Lower lobe of right lung (tissue), 2 donors: ENCODE results near the gene STAT5A. TPM values are rescaled to one million over a fixed set of nuclear protein-coding genes. Genes with fewer than 3 reads are reported as not detected.
A peak's percentile ranks its signal among the peaks of the same experiment; 100 is the strongest.

ENCODE experiments used
- ATAC-seq, 2 donors: fragments of 200-7000 bp; cut with Tn5 transposase; one replicate each; pipeline ENCODE4 v1.9.1; 2020 to 2022; ENCODE audit warnings: mild to moderate bottlenecking in 2 of 2, moderate library complexity in 2 of 2
- DNase-seq: peaks from one replicate; pipeline ENCODE4 v3.0.0-alpha.2; 2020
- H3K27ac ChIP-seq: fragments of 200-600 bp; one replicate; pipeline ENCODE4 v1.8.0; 2022
- H3K27me3 ChIP-seq: fragments of 200-600 bp; one replicate; pipeline ENCODE4 v1.8.0; 2022; ENCODE audit warnings: low read depth
- H3K36me3 ChIP-seq: fragments of 200-600 bp; one replicate; pipeline ENCODE4 v1.8.0; 2022; ENCODE audit warnings: mild to moderate bottlenecking
- H3K4me1 ChIP-seq: fragments of 200-600 bp; one replicate; pipeline ENCODE4 v1.8.0; 2022
- H3K4me3 ChIP-seq: fragments of 200-600 bp; one replicate; pipeline ENCODE4 v1.8.0; 2022; ENCODE audit warnings: mild to moderate bottlenecking
- H3K9me3 ChIP-seq: fragments of 200-600 bp; one replicate; pipeline ENCODE4 v1.8.0; 2022
- CTCF ChIP-seq: fragments of 200-600 bp; IDR thresholded peaks from one replicate; pipeline ENCODE4 v1.8.0; 2022; ENCODE audit warnings: antibody characterized with exemption, mild to moderate bottlenecking
- intact Hi-C: fragments of 100-400 bp; cut with DNase I; formaldehyde crosslinking; loops from one replicate; pipeline ENCODE4 v1.11.0; 2022
- total RNA-seq: library from RNA; stranded (reverse); fragmentation: NEBNext Ultra II Directional; extraction: Animal tissue kit (Norgen Biotek cat#: 25700); gene quantifications from one replicate; pipeline ENCODE4 v1.2.1, GENCODE V29; 2021
- donor health status: DM: no; HTN: yes; CAD: no; lungs with severe emphysema.

Gene STAT5A
- total RNA-seq, 1 donor from 2014 or later: 53.3 TPM

- DNase-seq: peak; percentile 93
- H3K4me1 ChIP-seq: peaks cover 44% of the 10 kb centered on the region
These were observed 23.1 kb downstream of the STAT5A start for GRCh38 chr17:42311240-42312034.

GRCh38 chr17:42312035-42312284 is 23.7 kb downstream of the STAT5A start:
- intact Hi-C loops: loop anchor here (10.0 kb wide), 1 partner anchor 203 kb away; no protein-coding TSS in a partner anchor
- H3K4me1 ChIP-seq: peaks cover 44% of the 10 kb centered on the region
- no peak for TF ChIP-seq CTCF
- peak overlapping the region; percentile 10 for H3K4me3 ChIP-seq
- DNase-seq (no peak), ATAC-seq (no peak)
- H3K9me3 ChIP-seq: no peaks in the 10 kb centered on the region
- H3K27ac ChIP-seq: peak overlapping the region; percentile 71
- peaks cover 87% of the 10 kb centered on the region for H3K36me3 ChIP-seq
- H3K27me3 ChIP-seq: no peaks in the 10 kb centered on the region

More at GRCh38 chr17:42311240-42312034, 23.1 kb downstream of the STAT5A start:
- no peaks in the 10 kb centered on the region for H3K27me3 ChIP-seq
- H3K9me3 ChIP-seq: no peaks in the 10 kb centered on the region
- no peak for TF ChIP-seq CTCF
- peaks cover 87% of the 10 kb centered on the region for H3K36me3 ChIP-seq
- intact Hi-C loops: loop anchor here (10.0 kb wide), 1 partner anchor 203 kb away; no protein-coding TSS in a partner anchor
- H3K4me3 ChIP-seq: peak overlapping the region; percentile 10
- peak overlapping the region; percentile 71 for H3K27ac ChIP-seq
- ATAC-seq: peak; percentile 92 to 93

GRCh38 chr17:42312285-42313130 is 24.2 kb downstream of the STAT5A start:
- no peaks in the 10 kb centered on the region for H3K9me3 ChIP-seq
- H3K4me1 ChIP-seq: peaks cover 44% of the 10 kb centered on the region
- peak overlapping the region; percentile 71 for H3K27ac ChIP-seq
- intact Hi-C loops: loop anchor here (10.0 kb wide), 1 partner anchor 202 kb away; no protein-coding TSS in a partner anchor
- H3K27me3 ChIP-seq: no peaks in the 10 kb centered on the region
- peaks cover 87% of the 10 kb centered on the region for H3K36me3 ChIP-seq
- DNase-seq (peak; percentile 88), ATAC-seq (peak; percentile 86)
- TF ChIP-seq CTCF: peak; percentile 67
- peak overlapping the region; percentile 10 for H3K4me3 ChIP-seq

- no peak for DNase-seq
- H3K27me3 ChIP-seq: no peaks in the 10 kb centered on the region
- ATAC-seq: no peak
- no peak for TF ChIP-seq CTCF
- no peaks in the 10 kb centered on the region for H3K9me3 ChIP-seq
- H3K4me3 ChIP-seq: no peak overlapping the region
- H3K36me3 ChIP-seq: peaks cover 87% of the 10 kb centered on the region
- intact Hi-C loops: loop anchor here (10.0 kb wide), 1 partner anchor 201 kb away; no protein-coding TSS in a partner anchor
- H3K27ac ChIP-seq: peak overlapping the region; percentile 22
- H3K4me1 ChIP-seq: peaks cover 45% of the 10 kb centered on the region
These were observed 25.1 kb downstream of the STAT5A start for GRCh38 chr17:42313389-42313772.

GRCh38 chr17:42313773-42314566 is 25.7 kb downstream of the STAT5A start:
- Histone ChIP-seq H3K36me3 (peaks cover 87% of the 10 kb centered on the region), H3K27ac (peak overlapping the region; percentile 22), H3K27me3 (no peaks in the 10 kb centered on the region), H3K9me3 (no peaks in the 10 kb centered on the region), H3K4me1 (peaks cover 51% of the 10 kb centered on the region), H3K4me3 (no peak overlapping the region)
- ATAC-seq (no peak), DNase-seq (no peak)
- intact Hi-C loops: loop anchor here (10.0 kb wide), 1 partner anchor 201 kb away; no protein-coding TSS in a partner anchor
- TF ChIP-seq CTCF: no peak
